Ovary (tissue), 3 donors: Measurements from ENCODE around the gene ABHD6.

ENCODE experiments used
- POLR2A ChIP-seq: fragments of 450-650 bp; IDR thresholded peaks from one replicate; pipeline ENCODE4 v1.6.1; 2017; ENCODE audit warnings: antibody characterized with exemption, mild to moderate bottlenecking, moderate library complexity
- TF ChIP-seq, protein P1 (sequence below), 3 donors: fragments of 450-650 bp in 2 of 3; fragments of 200-600 bp in 1 of 3; IDR thresholded peaks; one replicate each; pipeline versions ENCODE4 v1.5.1 to v1.8.0; 2016 to 2022; ENCODE audit warnings: antibody characterized with exemption in 3 of 3, mild to moderate bottlenecking in 1 of 3
- donor health status: DM: no; HTN: no; CAD: no.

DNA sequence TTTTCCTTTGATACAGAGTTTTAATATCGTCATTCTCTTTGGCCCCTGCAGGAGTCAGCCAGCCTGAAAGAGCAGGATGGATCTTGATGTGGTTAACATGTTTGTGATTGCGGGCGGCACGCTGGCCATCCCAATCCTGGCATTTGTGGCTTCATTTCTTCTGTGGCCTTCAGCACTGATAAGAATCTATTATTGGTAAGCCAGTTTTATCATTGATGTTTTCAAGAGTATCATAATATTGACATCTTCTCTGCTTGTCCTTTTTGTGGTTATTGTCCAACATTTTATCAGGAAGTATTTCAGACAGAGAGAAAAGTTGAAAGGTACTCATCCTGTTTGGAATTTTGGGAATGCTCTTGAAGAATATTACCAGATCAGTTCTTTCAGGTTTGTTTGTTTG lies 18.9 kb downstream of the ABHD6 start:
- TF ChIP-seq, protein P1, sequence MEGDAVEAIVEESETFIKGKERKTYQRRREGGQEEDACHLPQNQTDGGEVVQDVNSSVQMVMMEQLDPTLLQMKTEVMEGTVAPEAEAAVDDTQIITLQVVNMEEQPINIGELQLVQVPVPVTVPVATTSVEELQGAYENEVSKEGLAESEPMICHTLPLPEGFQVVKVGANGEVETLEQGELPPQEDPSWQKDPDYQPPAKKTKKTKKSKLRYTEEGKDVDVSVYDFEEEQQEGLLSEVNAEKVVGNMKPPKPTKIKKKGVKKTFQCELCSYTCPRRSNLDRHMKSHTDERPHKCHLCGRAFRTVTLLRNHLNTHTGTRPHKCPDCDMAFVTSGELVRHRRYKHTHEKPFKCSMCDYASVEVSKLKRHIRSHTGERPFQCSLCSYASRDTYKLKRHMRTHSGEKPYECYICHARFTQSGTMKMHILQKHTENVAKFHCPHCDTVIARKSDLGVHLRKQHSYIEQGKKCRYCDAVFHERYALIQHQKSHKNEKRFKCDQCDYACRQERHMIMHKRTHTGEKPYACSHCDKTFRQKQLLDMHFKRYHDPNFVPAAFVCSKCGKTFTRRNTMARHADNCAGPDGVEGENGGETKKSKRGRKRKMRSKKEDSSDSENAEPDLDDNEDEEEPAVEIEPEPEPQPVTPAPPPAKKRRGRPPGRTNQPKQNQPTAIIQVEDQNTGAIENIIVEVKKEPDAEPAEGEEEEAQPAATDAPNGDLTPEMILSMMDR (IDR thresholded peaks at IDR 0.05) = no peak
- TF ChIP-seq POLR2A = no peak
